HEK293 (cell line): ENCODE results near the gene KCNK6.
A peak's percentile ranks its signal among the peaks of the same experiment; 100 is the strongest.

Experiments used
- CTCF ChIA-PET: fragments of 350-600 bp; formaldehyde crosslinking; extraction: SDS; loops from one replicate; lab custom pipeline; 2021; ENCODE audit warnings: antibody characterized with exemption; lab: Yijun Ruan, JAX
- POLR2A ChIA-PET: fragments of 300-600 bp; formaldehyde crosslinking; extraction: SDS; loops from one replicate; lab custom pipeline; 2020; ENCODE audit warnings: antibody characterized with exemption, inconsistent platforms; lab: Yijun Ruan, JAX
- H3K27ac ChIP-seq: fragments of 200-500 bp; sonication (Bioruptor generic); 2 replicates; pipeline ENCODE4 v1.5.1; 2014; ENCODE audit warnings: low read depth, low read length, control low read depth, inconsistent platforms; ENCODE audit errors: extremely low read depth
- H3K36me3 ChIP-seq, 2 experiments: fragments of 200-500 bp in 1 of 2; sonication (Bioruptor generic) in 1 of 2; 1 replicate in 1 of 2; 2 replicates in 1 of 2; pipeline ENCODE4 v1.5.1; 2014 to 2017; ENCODE audit warnings: inconsistent platforms in 2 of 2, low read length in 2 of 2; ENCODE audit not compliant: control insufficient read depth in 2 of 2, insufficient read depth in 1 of 2
- H3K4me1 ChIP-seq: fragments of 200-500 bp; sonication (Bioruptor generic); 2 replicates; pipeline ENCODE4 v1.5.1; 2014; ENCODE audit warnings: mild to moderate bottlenecking, low read length, inconsistent platforms; ENCODE audit not compliant: control insufficient read depth, insufficient read depth
- H3K4me3 ChIP-seq: 2 replicates; pipeline ENCODE4 v1.5.1; 2011; ENCODE audit warnings: low read depth, mild to moderate bottlenecking, control low read depth, low read length, moderate library complexity
- H3K9me3 ChIP-seq: fragments of 200-500 bp; sonication (Bioruptor generic); 2 replicates; pipeline ENCODE4 v1.5.1; 2014; ENCODE audit warnings: low read depth, low read length, inconsistent platforms; ENCODE audit not compliant: control insufficient read depth, insufficient read depth
- FEZF1 ChIP-seq: fragments of 450-650 bp; formaldehyde crosslinking; IDR thresholded peaks from 2 replicates; pipeline ENCODE4 v1.5.1; 2016; ENCODE audit warnings: missing biosample characterization, missing genetic modification characterization
- GLIS1 ChIP-seq: fragments of 450-650 bp; formaldehyde crosslinking; IDR thresholded peaks from 2 replicates; pipeline ENCODE4 v1.5.1; 2016; ENCODE audit warnings: missing biosample characterization, missing genetic modification characterization
- MZF1 ChIP-seq: fragments of 450-650 bp; formaldehyde crosslinking; IDR thresholded peaks from 2 replicates; pipeline ENCODE4 v1.5.1; 2017; ENCODE audit warnings: missing biosample characterization, missing genetic modification characterization, borderline replicate concordance
- PRDM2 ChIP-seq: fragments of 450-650 bp; formaldehyde crosslinking; IDR thresholded peaks from 2 replicates; pipeline ENCODE4 v1.5.1; 2016; ENCODE audit warnings: missing biosample characterization, missing genetic modification characterization, borderline replicate concordance
- SETDB1 ChIP-seq: IDR thresholded peaks from one replicate; pipeline ENCODE4 v1.6.1; 2017; ENCODE audit warnings: mild to moderate bottlenecking, low read length, moderate library complexity, mixed read lengths; ENCODE audit not compliant: insufficient read length
- SP3 ChIP-seq: fragments of 450-650 bp; formaldehyde crosslinking; IDR thresholded peaks from 2 replicates; pipeline ENCODE4 v1.5.1; 2016; ENCODE audit warnings: missing biosample characterization, missing genetic modification characterization
- YY2 ChIP-seq: fragments of 450-650 bp; formaldehyde crosslinking; IDR thresholded peaks from 2 replicates; pipeline ENCODE4 v1.5.1; 2016; ENCODE audit warnings: missing biosample characterization, missing genetic modification characterization
- ZFP69B ChIP-seq: fragments of 450-650 bp; formaldehyde crosslinking; IDR thresholded peaks from 2 replicates; pipeline ENCODE4 v1.5.1; 2016; ENCODE audit warnings: missing biosample characterization, missing genetic modification characterization
- ZNF398 ChIP-seq: fragments of 450-650 bp; formaldehyde crosslinking; IDR thresholded peaks from 2 replicates; pipeline ENCODE4 v1.5.1; 2017; ENCODE audit warnings: missing biosample characterization, missing genetic modification characterization
- ZNF48 ChIP-seq: fragments of 450-650 bp; formaldehyde crosslinking; IDR thresholded peaks from 2 replicates; pipeline ENCODE4 v1.5.1; 2016; ENCODE audit warnings: missing biosample characterization, missing genetic modification characterization
- ZNF544 ChIP-seq: fragments of 450-650 bp; formaldehyde crosslinking; IDR thresholded peaks from 2 replicates; pipeline ENCODE4 v1.5.0; 2017; ENCODE audit warnings: missing biosample characterization, missing genetic modification characterization
- ZNF639 ChIP-seq: fragments of 450-650 bp; formaldehyde crosslinking; IDR thresholded peaks from 2 replicates; pipeline ENCODE4 v1.5.1; 2016; ENCODE audit warnings: missing biosample characterization, missing genetic modification characterization
- ZNF692 ChIP-seq: fragments of 450-650 bp; formaldehyde crosslinking; IDR thresholded peaks from 2 replicates; pipeline ENCODE4 v1.5.1; 2016; ENCODE audit warnings: missing biosample characterization, missing genetic modification characterization
- ZNF76 ChIP-seq: fragments of 450-650 bp; formaldehyde crosslinking; IDR thresholded peaks from 2 replicates; pipeline ENCODE4; 2016; ENCODE audit warnings: low read depth, missing biosample characterization, missing genetic modification characterization, borderline replicate concordance
- ZNF792 ChIP-seq: fragments of 450-650 bp; formaldehyde crosslinking; IDR thresholded peaks from 2 replicates; pipeline ENCODE4 v1.5.1; 2016; ENCODE audit warnings: missing biosample characterization, missing genetic modification characterization
- ZSCAN4 ChIP-seq: fragments of 450-650 bp; formaldehyde crosslinking; IDR thresholded peaks from 2 replicates; pipeline ENCODE4 v1.5.1; 2017; ENCODE audit warnings: missing biosample characterization, missing genetic modification characterization
- TF ChIP-seq, protein P1 (sequence below): fragments of 450-650 bp; formaldehyde crosslinking; IDR thresholded peaks from 2 replicates; pipeline ENCODE4 v1.5.1; 2016; ENCODE audit warnings: missing biosample characterization, missing genetic modification characterization
- TF ChIP-seq, protein P2 (sequence below): fragments of 450-650 bp; formaldehyde crosslinking; IDR thresholded peaks from 2 replicates; pipeline ENCODE4 v1.5.1; 2016; ENCODE audit warnings: missing biosample characterization, missing genetic modification characterization

KCNK6 gene

DNA sequence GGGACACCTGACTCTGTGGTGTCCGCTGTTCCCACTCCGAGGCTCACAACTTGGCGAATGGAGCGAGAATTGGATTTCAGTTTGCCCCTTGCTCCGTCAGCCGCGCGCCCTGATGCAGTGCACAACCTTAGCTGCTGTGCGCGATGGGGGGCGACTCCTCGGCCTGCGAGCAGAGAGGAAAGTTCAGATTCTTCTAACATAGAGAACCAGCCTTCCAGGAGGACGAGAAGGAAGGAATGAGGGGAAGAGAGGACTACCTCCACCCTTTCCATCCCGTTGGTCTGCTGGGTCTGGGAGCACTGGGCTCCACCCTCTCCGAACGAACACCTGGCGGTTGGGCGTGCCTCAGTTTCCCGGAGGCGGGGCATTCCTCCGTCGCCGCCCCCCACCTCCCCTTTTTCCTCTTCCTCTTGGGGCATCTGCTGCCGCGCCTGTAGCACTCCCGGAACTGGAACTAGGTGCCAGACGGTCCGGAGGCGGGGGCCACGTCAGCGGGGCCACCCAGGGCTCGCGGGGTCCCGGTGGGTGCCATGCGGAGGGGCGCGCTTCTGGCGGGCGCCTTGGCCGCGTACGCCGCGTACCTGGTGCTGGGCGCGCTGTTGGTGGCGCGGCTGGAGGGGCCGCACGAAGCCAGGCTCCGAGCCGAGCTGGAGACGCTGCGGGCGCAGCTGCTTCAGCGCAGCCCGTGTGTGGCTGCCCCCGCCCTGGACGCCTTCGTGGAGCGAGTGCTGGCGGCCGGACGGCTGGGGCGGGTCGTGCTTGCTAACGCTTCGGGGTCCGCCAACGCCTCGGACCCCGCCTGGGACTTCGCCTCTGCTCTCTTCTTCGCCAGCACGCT, at the start of gene KCNK6:
Gene KCNK6, plus strand, starts transcription at position 425 of the 838 bp plus-strand sequence. Its CDS starts 106 bp downstream, at position 531.
- no peaks in the 10 kb centered on the region for H3K9me3 ChIP-seq
- H3K4me3 ChIP-seq = peak within 1 kb of the TSS; percentile 27
- CTCF ChIA-PET = interaction anchor here (0.7 to 1.4 kb wide), 6 partner anchors 8 to 417 kb away, joined by 3 to 6 read pairs (median 4); no protein-coding TSS in a partner anchor
- peaks cover 12% of the 10 kb centered on the region for H3K4me1 ChIP-seq
- H3K27ac ChIP-seq = peak within 1 kb of the TSS; percentile 51; the same call in 1 of the 2 replicates
- no peaks in the 10 kb centered on the region; a peak in 1 of 3 replicates for H3K36me3 ChIP-seq
- POLR2A ChIA-PET = interaction anchor here (0.6 to 2.9 kb wide), 4 partner anchors 42 to 73 kb away, joined by 6 to 13 read pairs (median 9); partner anchors contain the start of genes PSMD8 and SPINT2
- TF ChIP-seq ZFP69B (tag by site-specific recombination) = no peak
- TF ChIP-seq, protein P1, sequence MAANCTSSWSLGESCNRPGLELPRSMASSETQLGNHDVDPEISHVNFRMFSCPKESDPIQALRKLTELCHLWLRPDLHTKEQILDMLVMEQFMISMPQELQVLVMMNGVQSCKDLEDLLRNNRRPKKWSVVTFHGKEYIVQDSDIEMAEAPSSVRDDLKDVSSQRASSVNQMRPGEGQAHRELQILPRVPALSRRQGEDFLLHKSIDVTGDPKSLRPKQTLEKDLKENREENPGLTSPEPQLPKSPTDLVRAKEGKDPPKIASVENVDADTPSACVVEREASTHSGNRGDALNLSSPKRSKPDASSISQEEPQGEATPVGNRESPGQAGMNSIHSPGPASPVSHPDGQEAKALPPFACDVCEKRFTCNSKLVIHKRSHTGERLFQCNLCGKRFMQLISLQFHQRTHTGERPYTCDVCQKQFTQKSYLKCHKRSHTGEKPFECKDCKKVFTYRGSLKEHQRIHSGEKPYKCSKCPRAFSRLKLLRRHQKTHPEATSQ (tag by site-specific recombination) = no peak
- TF ChIP-seq SP3 (tag by site-specific recombination) = peak; percentile 67
- TF ChIP-seq ZSCAN4 (tag by site-specific recombination) = no peak
- no peak for TF ChIP-seq MZF1
- no peak for TF ChIP-seq FEZF1 (tag by site-specific recombination)
- TF ChIP-seq, protein P2, sequence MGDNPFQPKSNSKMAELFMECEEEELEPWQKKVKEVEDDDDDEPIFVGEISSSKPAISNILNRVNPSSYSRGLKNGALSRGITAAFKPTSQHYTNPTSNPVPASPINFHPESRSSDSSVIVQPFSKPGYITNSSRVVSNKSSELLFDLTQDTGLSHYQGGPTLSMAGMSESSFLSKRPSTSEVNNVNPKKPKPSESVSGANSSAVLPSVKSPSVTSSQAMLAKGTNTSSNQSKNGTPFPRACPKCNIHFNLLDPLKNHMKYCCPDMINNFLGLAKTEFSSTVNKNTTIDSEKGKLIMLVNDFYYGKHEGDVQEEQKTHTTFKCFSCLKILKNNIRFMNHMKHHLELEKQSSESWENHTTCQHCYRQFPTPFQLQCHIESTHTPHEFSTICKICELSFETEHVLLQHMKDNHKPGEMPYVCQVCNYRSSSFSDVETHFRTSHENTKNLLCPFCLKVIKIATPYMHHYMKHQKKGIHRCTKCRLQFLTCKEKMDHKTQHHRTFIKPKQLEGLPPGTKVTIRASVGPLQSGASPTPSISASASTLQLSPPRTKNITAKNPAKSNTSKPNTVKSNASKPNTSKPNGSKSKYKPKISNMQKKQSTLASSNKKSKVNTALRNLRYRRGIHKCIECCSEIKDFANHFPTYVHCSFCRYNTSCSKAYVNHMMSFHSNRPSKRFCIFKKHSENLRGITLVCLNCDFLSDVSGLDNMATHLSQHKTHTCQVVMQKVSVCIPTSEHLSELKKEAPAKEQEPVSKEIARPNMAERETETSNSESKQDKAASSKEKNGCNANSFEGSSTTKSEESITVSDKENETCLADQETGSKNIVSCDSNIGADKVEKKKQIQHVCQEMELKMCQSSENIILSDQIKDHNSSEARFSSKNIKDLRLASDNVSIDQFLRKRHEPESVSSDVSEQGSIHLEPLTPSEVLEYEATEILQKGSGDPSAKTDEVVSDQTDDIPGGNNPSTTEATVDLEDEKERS = no peak
- TF ChIP-seq PRDM2 (tag by site-specific recombination) = no peak
- TF ChIP-seq ZNF639 (tag by site-specific recombination) = no peak
- no peak for TF ChIP-seq ZNF792 (tag by site-specific recombination)
- 0 out of 2 replicates have a peak, but pooled peaks have one; percentile 16 for TF ChIP-seq YY2 (tag by site-specific recombination)
- peak; percentile 38; the same call in 1 of the 2 replicates for TF ChIP-seq ZNF692 (tag by site-specific recombination)
- TF ChIP-seq GLIS1 (tag by site-specific recombination) = peak; percentile 81
- no peak for TF ChIP-seq ZNF48
- TF ChIP-seq ZNF76 = no peak
- no peak for TF ChIP-seq ZNF398 (tag by site-specific recombination)
- no peak for TF ChIP-seq SETDB1
- no peak for TF ChIP-seq ZNF544 (tag by site-specific recombination)
